RWPE1 (cell line): ENCODE data around the gene IFT88.

Experiments
- CTCF ChIA-PET: fragments of 350-600 bp; sonication (Branson Sonifier 250); formaldehyde crosslinking; extraction: SDS; loops from one replicate; lab custom pipeline; 2021; lab: Yijun Ruan, JAX
- POLR2A ChIA-PET: fragments of 400-600 bp; formaldehyde crosslinking; extraction: SDS; loops from one replicate; lab custom pipeline; 2020; ENCODE audit warnings: antibody characterized with exemption; ENCODE audit not compliant: low non-redundant PET; lab: Yijun Ruan, JAX
- DNase-seq: peaks from one replicate; pipeline ENCODE4 v3.0.0; 2012; ENCODE audit warnings: low spot score
- H3K27ac ChIP-seq: fragments of 450-650 bp; 2 replicates; pipeline ENCODE4 v1.5.1; 2017
- CTCF ChIP-seq: fragments of 450-650 bp; conservative IDR thresholded peaks from 2 replicates; pipeline ENCODE4 v1.5.1; 2017; ENCODE audit warnings: low read depth, mild to moderate bottlenecking

IFT88 gene

GRCh38 chr13:20729633-20730585 is 163.0 kb downstream of the IFT88 start:
- TF ChIP-seq CTCF: no peak
- CTCF ChIA-PET: interaction anchor here (0.5 kb wide), 1 partner anchor 195 kb away, joined by 7 read pairs; no protein-coding TSS in a partner anchor

GRCh38 chr13:20738616-20739015 is 171.7 kb downstream of the IFT88 start:
- ChIA-PET POLR2A (no interaction called here), CTCF (no interaction called here)
- no peak overlapping the region for H3K27ac ChIP-seq
- DNase-seq: no peak
- no peak for TF ChIP-seq CTCF

More at GRCh38 chr13:20729633-20730585, 163.0 kb downstream of the IFT88 start:
- POLR2A ChIA-PET: no interaction called here
- H3K27ac ChIP-seq: no peak overlapping the region
- DNase-seq: no peak

- DNase-seq: no peak
- CTCF ChIA-PET: no interaction called here
- no peak overlapping the region for H3K27ac ChIP-seq
- POLR2A ChIA-PET: no interaction called here
- no peak for TF ChIP-seq CTCF
Measured at GRCh38 chr13:20740021-20740420, 173.1 kb downstream of the IFT88 start.
